Smooth muscle cell of the brain vasculature (primary cell): Measurements from ENCODE around the gene KDM6B.

Experiments
- DNase-seq: peaks from one replicate; pipeline ENCODE4 v3.0.0-alpha.2; 2012; ENCODE audit warnings: low read depth, low spot score

KDM6B gene

GRCh38 chr17:7841396-7841914 lies 7.4 kb downstream of the KDM6B start:
- DNase-seq = no peak

- DNase-seq = no peak
These were observed 7.9 kb downstream of the KDM6B start for GRCh38 chr17:7841915-7842379.

DNA sequence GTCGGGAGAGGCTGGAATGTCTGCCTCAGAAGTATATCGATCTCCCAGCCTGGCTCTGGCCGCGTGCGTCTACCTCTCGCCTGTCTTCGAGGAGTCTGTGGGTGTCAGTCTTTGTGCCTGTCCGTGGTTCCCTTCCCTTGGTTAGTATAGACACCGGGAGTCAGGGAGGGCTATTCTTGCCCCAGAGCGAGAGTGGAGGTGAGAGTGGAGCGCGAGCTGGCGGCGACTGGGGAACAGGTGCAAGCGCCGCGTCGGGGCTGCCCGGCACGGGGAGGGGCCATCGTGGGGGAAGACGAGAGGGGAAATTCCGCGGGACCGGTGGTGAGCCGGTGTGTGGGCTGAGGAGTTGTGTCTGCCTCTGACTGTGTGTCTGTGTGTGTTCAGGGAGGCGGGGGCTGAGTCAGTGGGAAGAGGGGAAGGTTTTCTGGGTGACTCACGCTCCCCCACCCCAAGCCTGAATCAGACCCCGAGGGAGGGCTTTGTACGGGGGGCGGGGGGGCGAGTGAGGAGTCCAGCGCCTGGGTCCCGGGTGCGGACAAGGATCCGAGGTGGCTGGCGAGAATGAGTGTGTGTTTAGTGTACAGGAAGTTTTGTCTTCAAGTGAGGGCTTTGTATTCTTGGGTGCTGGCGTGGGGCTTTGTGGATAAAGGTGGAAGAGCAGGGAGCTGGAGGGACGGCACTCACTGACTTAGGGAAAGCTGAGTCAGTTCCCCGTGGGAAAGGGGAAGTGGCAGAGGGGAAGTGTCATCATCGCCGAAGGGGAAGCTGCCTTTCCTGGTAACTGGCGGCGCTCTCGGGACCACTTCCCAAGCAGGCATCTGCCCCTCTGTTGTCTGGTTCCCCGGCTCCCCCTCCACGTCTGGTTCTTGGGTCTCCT lies 8.6 kb downstream of the KDM6B start:
- no peak for DNase-seq

DNA sequence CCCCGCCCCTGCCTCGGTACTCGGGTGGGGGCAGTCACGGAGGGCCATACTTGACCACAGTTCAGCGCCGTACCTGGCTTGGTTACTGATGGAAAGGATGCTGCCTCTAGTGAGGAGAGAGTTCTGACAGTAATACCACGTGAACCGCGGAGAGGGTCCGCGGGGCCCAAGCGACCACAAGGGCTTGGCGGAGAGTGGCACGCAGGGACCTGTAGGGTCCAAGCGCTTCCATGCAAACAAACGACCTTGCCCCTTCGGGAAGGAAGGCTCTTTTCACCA lies 9.2 kb downstream of the KDM6B start:
- DNase-seq = no peak

GRCh38 chr17:7843536-7844291 lies 9.7 kb downstream of the KDM6B start:
- DNase-seq = no peak

GRCh38 chr17:7844292-7845154 lies 10.5 kb downstream of the KDM6B start:
- DNase-seq = no peak

DNA sequence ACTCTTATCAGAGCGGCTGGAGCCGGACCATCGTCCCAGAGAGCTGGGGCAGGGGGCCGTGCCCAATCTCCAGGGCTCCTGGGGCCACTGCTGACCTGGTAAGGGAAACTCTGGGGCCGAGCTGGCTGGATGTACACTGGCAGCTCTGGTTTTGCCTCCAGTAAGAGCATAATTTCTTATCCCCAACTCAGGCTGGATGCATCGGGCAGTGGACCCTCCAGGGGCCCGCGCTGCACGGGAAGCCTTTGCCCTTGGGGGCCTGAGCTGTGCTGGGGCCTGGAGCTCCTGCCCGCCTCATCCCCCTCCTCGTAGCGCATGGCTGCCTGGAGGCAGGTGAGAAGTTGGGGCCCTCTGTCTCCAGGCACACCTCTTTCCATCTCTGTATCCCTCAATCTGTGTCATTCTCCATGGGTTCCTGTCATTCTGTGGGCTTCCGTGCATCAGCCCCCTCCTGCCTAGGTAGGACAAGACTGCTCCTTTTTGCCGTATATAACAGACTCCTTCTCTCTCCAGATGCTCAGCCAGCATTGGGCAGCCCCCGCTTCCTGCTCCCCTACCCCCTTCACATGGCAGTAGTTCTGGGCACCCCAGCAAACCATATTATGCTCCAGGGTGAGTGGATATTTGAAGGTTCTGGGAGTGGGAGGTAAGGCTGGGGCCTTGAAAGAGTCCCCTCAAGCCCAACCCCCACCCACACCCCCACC lies 11.5 kb downstream of the KDM6B start:
- no peak for DNase-seq

- DNase-seq = no peak
These were observed 12.2 kb downstream of the KDM6B start for GRCh38 chr17:7846063-7846735.

DNA sequence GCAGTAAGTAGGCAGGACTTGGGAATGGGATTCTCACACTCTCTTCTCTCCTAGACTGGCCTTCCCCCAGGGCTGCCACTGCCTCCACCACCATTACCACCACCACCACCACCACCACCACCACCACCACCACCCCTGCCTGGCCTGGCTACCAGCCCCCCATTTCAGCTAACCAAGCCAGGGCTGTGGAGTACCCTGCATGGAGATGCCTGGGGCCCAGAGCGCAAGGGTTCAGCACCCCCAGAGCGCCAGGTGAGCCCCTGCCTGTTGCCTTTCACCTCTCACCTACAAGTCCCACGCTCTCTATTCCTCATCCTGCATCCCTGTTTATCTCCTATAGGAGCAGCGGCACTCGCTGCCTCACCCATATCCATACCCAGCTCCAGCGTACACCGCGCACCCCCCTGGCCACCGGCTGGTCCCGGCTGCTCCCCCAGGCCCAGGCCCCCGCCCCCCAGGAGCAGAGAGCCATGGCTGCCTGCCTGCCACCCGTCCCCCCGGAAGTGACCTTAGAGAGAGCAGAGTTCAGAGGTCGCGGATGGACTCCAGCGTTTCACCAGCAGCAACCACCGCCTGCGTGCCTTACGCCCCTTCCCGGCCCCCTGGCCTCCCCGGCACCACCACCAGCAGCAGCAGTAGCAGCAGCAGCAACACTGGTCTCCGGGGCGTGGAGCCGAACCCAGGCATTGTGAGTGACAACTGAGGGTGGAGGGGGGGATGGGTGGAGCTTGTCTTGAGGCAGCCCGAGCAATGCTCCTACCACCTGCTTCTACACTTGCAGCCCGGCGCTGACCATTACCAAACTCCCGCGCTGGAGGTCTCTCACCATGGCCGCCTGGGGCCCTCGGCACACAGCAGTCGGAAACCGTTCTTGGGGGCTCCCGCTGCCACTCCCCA lies 13.0 kb downstream of the KDM6B start:
- DNase-seq = no peak

GRCh38 chr17:7848131-7848579 lies 14.1 kb downstream of the KDM6B start:
- no peak for DNase-seq

DNA sequence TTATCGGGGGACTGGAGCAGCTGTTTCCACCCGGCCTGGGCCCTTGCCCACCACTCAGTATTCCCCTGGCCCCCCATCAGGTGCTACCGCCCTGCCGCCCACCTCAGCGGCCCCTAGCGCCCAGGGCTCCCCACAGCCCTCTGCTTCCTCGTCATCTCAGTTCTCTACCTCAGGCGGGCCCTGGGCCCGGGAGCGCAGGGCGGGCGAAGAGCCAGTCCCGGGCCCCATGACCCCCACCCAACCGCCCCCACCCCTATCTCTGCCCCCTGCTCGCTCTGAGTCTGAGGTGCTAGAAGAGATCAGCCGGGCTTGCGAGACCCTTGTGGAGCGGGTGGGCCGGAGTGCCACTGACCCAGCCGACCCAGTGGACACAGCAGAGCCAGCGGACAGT lies 14.7 kb downstream of the KDM6B start:
- DNase-seq = no peak

DNA sequence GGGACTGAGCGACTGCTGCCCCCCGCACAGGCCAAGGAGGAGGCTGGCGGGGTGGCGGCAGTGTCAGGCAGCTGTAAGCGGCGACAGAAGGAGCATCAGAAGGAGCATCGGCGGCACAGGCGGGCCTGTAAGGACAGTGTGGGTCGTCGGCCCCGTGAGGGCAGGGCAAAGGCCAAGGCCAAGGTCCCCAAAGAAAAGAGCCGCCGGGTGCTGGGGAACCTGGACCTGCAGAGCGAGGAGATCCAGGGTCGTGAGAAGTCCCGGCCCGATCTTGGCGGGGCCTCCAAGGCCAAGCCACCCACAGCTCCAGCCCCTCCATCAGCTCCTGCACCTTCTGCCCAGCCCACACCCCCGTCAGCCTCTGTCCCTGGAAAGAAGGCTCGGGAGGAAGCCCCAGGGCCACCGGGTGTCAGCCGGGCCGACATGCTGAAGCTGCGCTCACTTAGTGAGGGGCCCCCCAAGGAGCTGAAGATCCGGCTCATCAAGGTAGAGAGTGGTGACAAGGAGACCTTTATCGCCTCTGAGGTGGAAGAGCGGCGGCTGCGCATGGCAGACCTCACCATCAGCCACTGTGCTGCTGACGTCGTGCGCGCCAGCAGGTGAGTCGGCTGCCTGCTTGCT lies 15.2 kb downstream of the KDM6B start:
- DNase-seq = no peak

- DNase-seq = no peak
These were observed 15.9 kb downstream of the KDM6B start for GRCh38 chr17:7849751-7850504.

DNA sequence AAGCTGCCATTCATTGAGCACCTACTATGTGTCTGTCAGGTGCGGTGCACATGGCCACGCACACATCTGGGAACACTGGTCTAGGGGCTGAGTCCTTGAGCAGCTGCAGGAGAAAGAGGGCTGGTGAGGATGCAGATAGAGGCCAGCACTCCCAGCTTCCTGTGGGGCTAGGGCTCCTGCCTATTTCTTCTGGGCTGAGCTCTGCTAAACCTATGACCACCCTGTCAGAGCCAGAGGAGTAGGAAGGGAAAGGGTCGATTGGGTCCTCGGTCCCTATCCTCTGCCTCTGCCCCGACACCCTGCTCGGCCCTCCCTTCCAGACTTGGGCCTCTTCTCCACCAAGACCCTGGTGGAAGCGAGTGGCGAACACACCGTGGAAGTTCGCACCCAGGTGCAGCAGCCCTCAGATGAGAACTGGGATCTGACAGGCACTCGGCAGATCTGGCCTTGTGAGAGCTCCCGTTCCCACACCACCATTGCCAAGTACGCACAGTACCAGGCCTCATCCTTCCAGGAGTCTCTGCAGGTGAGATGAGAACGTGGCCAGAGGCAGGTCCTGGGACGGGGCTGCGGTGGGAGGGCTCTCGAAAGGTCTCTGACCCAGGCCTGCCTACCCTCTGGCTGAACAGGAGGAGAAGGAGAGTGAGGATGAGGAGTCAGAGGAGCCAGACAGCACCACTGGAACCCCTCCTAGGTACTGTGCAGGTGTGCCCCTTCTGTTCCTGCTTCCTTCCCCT lies 16.9 kb downstream of the KDM6B start:
- DNase-seq = no peak

GRCh38 chr17:7851438-7852261 lies 17.6 kb downstream of the KDM6B start:
- DNase-seq = no peak

- no peak for DNase-seq
These were observed 18.2 kb downstream of the KDM6B start for GRCh38 chr17:7852262-7852670.
